Measurements from ENCODE around the gene EDC4. TPM values are rescaled to one million over a fixed set of nuclear protein-coding genes. Genes with fewer than 3 reads are reported as not detected.

EDC4 gene
- total and polyA plus RNA-seq, 2 experiments from 2014 or later = 46.3 to 59.0 TPM

DNA sequence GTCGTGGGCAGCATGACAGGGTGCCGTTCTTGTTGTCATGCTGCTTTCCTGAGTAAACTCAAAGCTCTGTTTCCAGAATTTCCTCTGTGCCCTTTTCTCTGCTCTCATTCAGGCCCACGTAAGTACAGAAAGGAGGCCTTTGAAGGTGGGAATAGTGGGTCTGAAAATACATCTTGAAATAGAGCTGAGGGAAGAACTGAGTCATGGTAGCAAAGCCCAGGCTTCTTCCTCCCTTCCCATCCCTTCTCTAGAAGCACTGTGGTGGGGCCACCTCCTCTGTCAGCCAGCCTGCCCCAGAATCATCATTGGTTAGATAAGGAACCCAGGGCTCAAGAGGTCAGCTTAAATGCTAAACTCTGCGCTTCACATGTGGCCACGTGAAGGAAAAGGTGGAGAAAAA is 49.4 kb downstream of the EDC4 start:
- Histone ChIP-seq H3K27me3 (no peaks in the 10 kb centered on the region), H3K27ac (no peak overlapping the region), H3K36me3 (replicated peaks; ENCODE audit: insufficient read depth, low read depth) (no peaks in the 10 kb centered on the region), H3K4me3 (no peak overlapping the region), H2AFZ (no peak overlapping the region), H3K9me3 (ENCODE audit: low read depth) (no peaks in the 10 kb centered on the region), H3K4me2 (no peak overlapping the region), H3K79me2 (peaks cover 36% of the 10 kb centered on the region), H3K4me1 (ENCODE audit: insufficient read depth) (peaks cover 4% of the 10 kb centered on the region), H3K9me2 (replicated peaks; ENCODE audit: insufficient read depth) (no peaks in the 10 kb centered on the region), H4K20me1 (ENCODE audit: insufficient read depth, poor library complexity, severe bottlenecking) (peaks cover 40% of the 10 kb centered on the region)
- whole genome bisulfite sequencing (ENCODE audit: low lambda C conversion rate, missing lambda C conversion rate) = 78% methylated on average over 5 of the region's 5 CpGs
- DNase-seq (ENCODE audit: low spot score) = no peak
- TF ChIP-seq EZH2 (IDR thresholded peaks at IDR 0.05; ENCODE audit: borderline replicate concordance) (no peak), CTCF (IDR thresholded peaks at IDR 0.05; ENCODE audit: poor library complexity) (no peak), EZH2phosphoT487 (IDR thresholded peaks at IDR 0.05; ENCODE audit: low read depth, severe bottlenecking, unreplicated experiment) (no peak)

- Histone ChIP-seq H3K79me2 (peaks cover 31% of the 10 kb centered on the region), H3K9me3 (ENCODE audit: low read depth) (no peaks in the 10 kb centered on the region), H3K4me1 (ENCODE audit: insufficient read depth) (peaks cover under 1% of the 10 kb centered on the region), H3K27ac (no peak overlapping the region), H3K9me2 (replicated peaks; ENCODE audit: insufficient read depth) (no peaks in the 10 kb centered on the region), H2AFZ (no peak overlapping the region), H4K20me1 (ENCODE audit: insufficient read depth, poor library complexity, severe bottlenecking) (peaks cover 36% of the 10 kb centered on the region), H3K4me3 (no peak overlapping the region), H3K27me3 (no peaks in the 10 kb centered on the region), H3K36me3 (replicated peaks; ENCODE audit: insufficient read depth, low read depth) (no peaks in the 10 kb centered on the region), H3K4me2 (no peak overlapping the region)
- TF ChIP-seq EZH2 (IDR thresholded peaks at IDR 0.05; ENCODE audit: borderline replicate concordance) = no peak
- TF ChIP-seq EZH2phosphoT487 (IDR thresholded peaks at IDR 0.05; ENCODE audit: low read depth, severe bottlenecking, unreplicated experiment) = no peak
- no peak for TF ChIP-seq CTCF (IDR thresholded peaks at IDR 0.05; ENCODE audit: poor library complexity)
- WGBS (ENCODE audit: low lambda C conversion rate, missing lambda C conversion rate) = 85% methylated on average over 8 of the region's 8 CpGs
- no peak for DNase-seq (ENCODE audit: low spot score)
Observed at GRCh38 chr16:67922740-67923139, 49.9 kb downstream of the EDC4 start.

- TF ChIP-seq EZH2 (IDR thresholded peaks at IDR 0.05; ENCODE audit: borderline replicate concordance) = no peak
- no peak for TF ChIP-seq CTCF (IDR thresholded peaks at IDR 0.05; ENCODE audit: poor library complexity)
- no peak for TF ChIP-seq EZH2phosphoT487 (IDR thresholded peaks at IDR 0.05; ENCODE audit: low read depth, severe bottlenecking, unreplicated experiment)
- Histone ChIP-seq H3K4me2 (no peak overlapping the region), H4K20me1 (ENCODE audit: insufficient read depth, poor library complexity, severe bottlenecking) (peaks cover 30% of the 10 kb centered on the region), H3K79me2 (peaks cover 25% of the 10 kb centered on the region), H3K9me3 (ENCODE audit: low read depth) (no peaks in the 10 kb centered on the region), H3K4me3 (no peak overlapping the region), H3K4me1 (ENCODE audit: insufficient read depth) (no peaks in the 10 kb centered on the region), H3K27me3 (no peaks in the 10 kb centered on the region), H2AFZ (no peak overlapping the region), H3K27ac (no peak overlapping the region), H3K9me2 (replicated peaks; ENCODE audit: insufficient read depth) (no peaks in the 10 kb centered on the region), H3K36me3 (replicated peaks; ENCODE audit: insufficient read depth, low read depth) (no peaks in the 10 kb centered on the region)
- DNase-seq (ENCODE audit: low spot score) = no peak
- WGBS (ENCODE audit: low lambda C conversion rate, missing lambda C conversion rate) = 93% methylated on average over 10 of the region's 10 CpGs
Observed at GRCh38 chr16:67923414-67924116, 50.7 kb downstream of the EDC4 start.

Measured in hepatocyte (in vitro differentiated cells).